Endothelial cell of umbilical vein (primary cell): Measurements from ENCODE around the gene CREB3L2. TPM values are rescaled to one million over a fixed set of nuclear protein-coding genes. Genes with fewer than 3 reads are reported as not detected.

Experiments used
- BruUV-seq: library from RNA; stranded (reverse); fragments of 400-500 nt; replicated peaks from 2 replicates; lab custom pipeline; 2021; lab: Mats Ljungman, UMichigan
- CTCF ChIA-PET: fragments of 300-600, 350-600 bp; sonication (Branson Sonifier 250); formaldehyde crosslinking; loops from one replicate; lab custom pipeline; 2021; ENCODE audit warnings: antibody characterized with exemption, inconsistent platforms; lab: Charles Lee
- POLR2A ChIA-PET: fragments of 300-600, 350-600 bp; sonication (Branson Sonifier 250); formaldehyde crosslinking; loops from one replicate; lab custom pipeline; 2021; ENCODE audit warnings: antibody characterized with exemption, inconsistent platforms; lab: Charles Lee
- DNase-seq: peaks from one replicate; pipeline ENCODE4 v3.0.0-alpha.2; 2011; ENCODE audit warnings: low read depth, low spot score
- FAIRE-seq: peaks from 2 replicates; lab custom pipeline; 2011; peaks lifted over from hg19 to GRCh38; lab: Jason Lieb, UNC
- H2AFZ ChIP-seq: 2 replicates; pipeline ENCODE4 v1.6.0; 2012; ENCODE audit warnings: low read depth, low read length, control low read depth, inconsistent platforms
- H3K27ac ChIP-seq: 2 replicates; pipeline ENCODE4 v1.5.1; 2011; ENCODE audit warnings: low read depth, mild to moderate bottlenecking, control low read depth, low read length, moderate library complexity; ENCODE audit not compliant: insufficient read depth
- H3K27me3 ChIP-seq, 2 experiments: 2 replicates each; pipeline versions ENCODE4 v1.6.0 to v1.6.1; 2011; ENCODE audit warnings: low read length in 2 of 2, mixed read lengths in 1 of 2; ENCODE audit not compliant: control insufficient read depth in 2 of 2, insufficient read depth in 2 of 2
- H3K36me3 ChIP-seq, 2 experiments: 2 replicates in 1 of 2; 3 replicates in 1 of 2; pipeline ENCODE4 v1.5.1; 2011; ENCODE audit warnings: low read length in 2 of 2, mild to moderate bottlenecking in 1 of 2, moderate library complexity in 1 of 2; ENCODE audit not compliant: control insufficient read depth in 2 of 2, insufficient read depth in 2 of 2; ENCODE audit errors: extremely low read depth in 1 of 2
- H3K4me1 ChIP-seq: 3 replicates; pipeline ENCODE4 v1.5.1; 2011; ENCODE audit warnings: mild to moderate bottlenecking, low read length; ENCODE audit not compliant: control insufficient read depth, insufficient read depth; ENCODE audit errors: extremely low read depth
- H3K4me2 ChIP-seq: 2 replicates; pipeline ENCODE4 v1.6.1; 2011; ENCODE audit warnings: low read length, control low read depth, mixed read lengths; ENCODE audit not compliant: insufficient read depth
- H3K4me3 ChIP-seq, 3 experiments: fragments of 200-600 bp in 1 of 3; sonication (generic), shearing (Covaris generic) in 1 of 3; replicated peaks in 1 of 3; 2 replicates each; pipeline ENCODE4 v1.5.1; 2011 to 2016; ENCODE audit warnings: control low read depth in 3 of 3, low read length in 3 of 3, mild to moderate bottlenecking in 2 of 3, inconsistent platforms in 1 of 3, low read depth in 1 of 3, moderate library complexity in 1 of 3; ENCODE audit not compliant: insufficient read depth in 1 of 3
- H3K79me2 ChIP-seq: 2 replicates; pipeline ENCODE4 v1.6.0; 2012; ENCODE audit warnings: low read length, inconsistent platforms; ENCODE audit not compliant: control insufficient read depth, insufficient read depth
- H3K9ac ChIP-seq: replicated peaks from 2 replicates; pipeline ENCODE3; 2011; ENCODE audit warnings: low read length, control low read depth; ENCODE audit not compliant: insufficient read depth; ENCODE audit errors: extremely low read depth
- H3K9me1 ChIP-seq: replicated peaks from 3 replicates; pipeline ENCODE4 v1.6.0; 2011; ENCODE audit warnings: mild to moderate bottlenecking, low read length; ENCODE audit not compliant: control insufficient read depth, insufficient read depth; ENCODE audit errors: extremely low read depth
- H3K9me3 ChIP-seq: replicated peaks from 2 replicates; pipeline ENCODE4 v1.5.1; 2012; ENCODE audit warnings: low read length, inconsistent platforms; ENCODE audit not compliant: control insufficient read depth, insufficient read depth
- H4K20me1 ChIP-seq: replicated peaks from 2 replicates; pipeline ENCODE3; 2011; ENCODE audit warnings: mild to moderate bottlenecking, low read length; ENCODE audit not compliant: control insufficient read depth, insufficient read depth; ENCODE audit errors: extremely low read depth
- FOS ChIP-seq: IDR thresholded peaks from 2 replicates; pipeline ENCODE4 v1.6.1; 2011; ENCODE audit warnings: mild to moderate bottlenecking, low read length, moderate library complexity, borderline replicate concordance; ENCODE audit not compliant: insufficient read depth
- GATA2 ChIP-seq: IDR thresholded peaks from 2 replicates; pipeline ENCODE4 v1.7.0; 2011; ENCODE audit warnings: low read depth, mild to moderate bottlenecking, moderate library complexity, mixed read lengths, low read length; ENCODE audit not compliant: insufficient read length, insufficient read depth
- JUN ChIP-seq: IDR thresholded peaks from 2 replicates; pipeline ENCODE4 v1.6.1; 2011; ENCODE audit warnings: borderline replicate concordance, low read depth; ENCODE audit not compliant: insufficient read length, insufficient read depth
- MYC ChIP-seq: IDR thresholded peaks from one replicate; pipeline ENCODE4 v1.6.1; 2011; ENCODE audit warnings: mild to moderate bottlenecking, low read depth, low read length
- POLR2A ChIP-seq: IDR thresholded peaks from 2 replicates; pipeline ENCODE4 v1.6.1; 2012; ENCODE audit warnings: low read depth, mild to moderate bottlenecking, control low read depth, low read length
- POLR2AphosphoS5 ChIP-seq: IDR thresholded peaks from 2 replicates; pipeline ENCODE4 v1.6.1; 2012; ENCODE audit warnings: low read depth, mild to moderate bottlenecking, control low read depth, low read length, moderate library complexity; ENCODE audit not compliant: insufficient read depth
- dilution Hi-C: fragments of 300-500 bp; cut with MboI; formaldehyde crosslinking; loops from one replicate; pipeline ENCODE4 v1.15.0; 2019; ENCODE audit warnings: low sequenced_read_pairs; ENCODE audit not compliant: extremely low pct_ligation_motif_present
- intact Hi-C: fragments of 100-400 bp; cut with micrococcal nuclease; formaldehyde crosslinking; loops from one replicate; pipeline ENCODE4 v1.10.0; 2022
- polyA plus RNA-seq, 4 experiments: library from polyadenylated mRNA; depleted of rRNA in 3 of 4; stranded (reverse) in 3 of 4; unstranded in 1 of 4; fragments of >200 nt; gene quantifications; 2 replicates each; pipeline versions ENCODE4 v1.2.1 to v1.2.3, GENCODE V29; 2011 to 2012; ENCODE audit warnings: missing spikeins in 1 of 4
- total RNA-seq: library from RNA; stranded (reverse); gene quantifications from 2 replicates; pipeline ENCODE4 v1.2.3, GENCODE V29; 2021
- TF ChIP-seq, protein P1 (sequence below), 2 donors: IDR thresholded peaks; 1 replicate in 1 of 2; 2 replicates in 1 of 2; pipeline ENCODE4 v1.5.1; 2011; ENCODE audit warnings: low read length in 2 of 2, mild to moderate bottlenecking in 2 of 2, moderate library complexity in 2 of 2, control low read depth in 1 of 2, inconsistent platforms in 1 of 2, low read depth in 1 of 2; ENCODE audit not compliant: insufficient read depth in 1 of 2; ENCODE audit errors: extremely low read depth in 1 of 2
- TF ChIP-seq, protein P2 (sequence below): IDR thresholded peaks from 2 replicates; pipeline ENCODE4 v1.6.1; 2011; ENCODE audit not compliant: insufficient read depth, insufficient read length

CREB3L2 gene
- total and polyA plus RNA-seq, 2 donors (not counting 3 experiments of a cell fraction or from before 2014, with no cell fraction given) = 32.1 to 93.4 TPM

DNA sequence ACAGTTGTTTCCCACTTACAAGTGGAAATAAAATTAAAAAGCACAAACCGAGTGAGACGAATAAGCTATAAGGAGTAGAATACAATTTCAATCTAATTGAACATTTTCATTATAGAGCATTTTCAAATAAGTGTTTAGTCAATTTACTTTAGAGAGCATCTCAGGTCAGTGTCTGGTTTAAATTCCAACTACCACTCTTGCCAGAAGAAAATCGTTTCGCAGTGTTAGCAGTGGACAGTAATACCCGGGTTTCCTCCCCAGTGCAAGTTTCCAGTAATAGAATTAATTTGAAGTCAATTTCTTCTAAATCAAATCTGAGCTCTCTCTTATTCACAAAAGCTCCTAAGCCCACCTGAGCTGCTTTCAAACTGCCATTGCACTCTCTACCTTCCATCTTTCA is 45.7 kb downstream of the CREB3L2 start:
- Histone ChIP-seq H3K36me3 (peaks cover 4 to 6% of the 10 kb centered on the region in 2 experiments), H3K79me2 (peaks cover 75% of the 10 kb centered on the region), H3K27ac (no peak overlapping the region), H3K27me3 (no peaks in the 10 kb centered on the region), H3K9ac (no peak overlapping the region), H3K4me2 (no peak overlapping the region), H3K9me1 (no peaks in the 10 kb centered on the region), H3K4me1 (peaks cover 3% of the 10 kb centered on the region), H2AFZ (no peak overlapping the region), H4K20me1 (no peaks in the 10 kb centered on the region), H3K9me3 (no peaks in the 10 kb centered on the region), H3K4me3 (no peak overlapping the region)
- POLR2A ChIA-PET = no interaction called here
- dilution Hi-C loops (no loop called here), intact Hi-C loops (no loop called here)
- CTCF ChIA-PET = interaction anchor here (0.7 to 2.2 kb wide), 2 partner anchors 11 to 13 kb away, joined by 3 to 7 read pairs; no protein-coding TSS in a partner anchor
- FAIRE-seq (no peak), DNase-seq (no peak)
- TF ChIP-seq POLR2A (no peak), GATA2 (no peak), MYC (no peak), FOS (no peak), POLR2AphosphoS5 (no peak), JUN (no peak)
- TF ChIP-seq, protein P1, sequence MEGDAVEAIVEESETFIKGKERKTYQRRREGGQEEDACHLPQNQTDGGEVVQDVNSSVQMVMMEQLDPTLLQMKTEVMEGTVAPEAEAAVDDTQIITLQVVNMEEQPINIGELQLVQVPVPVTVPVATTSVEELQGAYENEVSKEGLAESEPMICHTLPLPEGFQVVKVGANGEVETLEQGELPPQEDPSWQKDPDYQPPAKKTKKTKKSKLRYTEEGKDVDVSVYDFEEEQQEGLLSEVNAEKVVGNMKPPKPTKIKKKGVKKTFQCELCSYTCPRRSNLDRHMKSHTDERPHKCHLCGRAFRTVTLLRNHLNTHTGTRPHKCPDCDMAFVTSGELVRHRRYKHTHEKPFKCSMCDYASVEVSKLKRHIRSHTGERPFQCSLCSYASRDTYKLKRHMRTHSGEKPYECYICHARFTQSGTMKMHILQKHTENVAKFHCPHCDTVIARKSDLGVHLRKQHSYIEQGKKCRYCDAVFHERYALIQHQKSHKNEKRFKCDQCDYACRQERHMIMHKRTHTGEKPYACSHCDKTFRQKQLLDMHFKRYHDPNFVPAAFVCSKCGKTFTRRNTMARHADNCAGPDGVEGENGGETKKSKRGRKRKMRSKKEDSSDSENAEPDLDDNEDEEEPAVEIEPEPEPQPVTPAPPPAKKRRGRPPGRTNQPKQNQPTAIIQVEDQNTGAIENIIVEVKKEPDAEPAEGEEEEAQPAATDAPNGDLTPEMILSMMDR (IDR thresholded peaks at IDR 0.05; ENCODE audit: extremely low read depth in 1 of 2, insufficient read depth in 1 of 2, low read depth in 1 of 2, low read length in 2 of 2) = no peak
- TF ChIP-seq, protein P2, sequence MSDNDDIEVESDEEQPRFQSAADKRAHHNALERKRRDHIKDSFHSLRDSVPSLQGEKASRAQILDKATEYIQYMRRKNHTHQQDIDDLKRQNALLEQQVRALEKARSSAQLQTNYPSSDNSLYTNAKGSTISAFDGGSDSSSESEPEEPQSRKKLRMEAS = no peak
- no TSS peak for BruUV-seq
